Measurements from ENCODE around the gene STK11IP. TPM values are rescaled to one million over a fixed set of nuclear protein-coding genes. Genes with fewer than 3 reads are reported as not detected.

STK11IP gene
- total RNA-seq, 1 experiment from 2014 or later = 35.6 TPM

GRCh38 chr2:219593154-219593553 is 4.5 kb upstream of the STK11IP start:
- no peak for TF ChIP-seq CTCF (conservative IDR thresholded peaks at IDR 0.05; ENCODE audit: low read depth, low read length)
- no peak for TF ChIP-seq EZH2 (IDR thresholded peaks at IDR 0.05; ENCODE audit: borderline replicate concordance, low read depth, low read length, poor library complexity, severe bottlenecking)
- Histone ChIP-seq H3K4me1 (ENCODE audit: insufficient read depth, low read length, poor library complexity, severe bottlenecking) (peaks cover 23% of the 10 kb centered on the region), H3K4me3 (ENCODE audit: low read depth, low read length, poor library complexity, severe bottlenecking) (no peak overlapping the region), H3K27me3 (replicated peaks; ENCODE audit: insufficient read depth, low read depth, low read length, poor library complexity) (no peaks in the 10 kb centered on the region), H3K27ac (ENCODE audit: low read depth, low read length, poor library complexity, severe bottlenecking) (peak overlapping the region; percentile 57), H3K36me3 (ENCODE audit: insufficient read depth, low read length, poor library complexity, severe bottlenecking) (no peaks in the 10 kb centered on the region), H3K9me3 (ENCODE audit: low read depth, low read length, poor library complexity, severe bottlenecking) (no peaks in the 10 kb centered on the region)
- intact Hi-C loops (cut with micrococcal nuclease; ENCODE audit: unreplicated experiment) = no loop called here
- POLR2A ChIA-PET (ENCODE audit: low non-redundant PET) = no interaction called here
- CTCF ChIA-PET = interaction anchor here (0.5 kb wide), 1 partner anchor 33 kb away, joined by 3 read pairs; no protein-coding TSS in a partner anchor
- no TSS peak for BruUV-seq (replicated peaks)
- DNase-seq (ENCODE audit: low spot score) = no peak

GRCh38 chr2:219595256-219595655 is 2.4 kb upstream of the STK11IP start:
- peak; percentile 63 for DNase-seq (ENCODE audit: low spot score)
- ChIA-PET CTCF (no interaction called here), POLR2A (ENCODE audit: low non-redundant PET) (no interaction called here)
- Histone ChIP-seq H3K27ac (ENCODE audit: low read depth, low read length, poor library complexity, severe bottlenecking) (peak overlapping the region; percentile 68), H3K4me3 (ENCODE audit: low read depth, low read length, poor library complexity, severe bottlenecking) (no peak overlapping the region), H3K27me3 (replicated peaks; ENCODE audit: insufficient read depth, low read depth, low read length, poor library complexity) (no peaks in the 10 kb centered on the region), H3K4me1 (ENCODE audit: insufficient read depth, low read length, poor library complexity, severe bottlenecking) (peaks cover 23% of the 10 kb centered on the region), H3K9me3 (ENCODE audit: low read depth, low read length, poor library complexity, severe bottlenecking) (no peaks in the 10 kb centered on the region), H3K36me3 (ENCODE audit: insufficient read depth, low read length, poor library complexity, severe bottlenecking) (no peaks in the 10 kb centered on the region)
- intact Hi-C loops (cut with micrococcal nuclease; ENCODE audit: unreplicated experiment) = no loop called here
- TF ChIP-seq EZH2 (IDR thresholded peaks at IDR 0.05; ENCODE audit: borderline replicate concordance, low read depth, low read length, poor library complexity, severe bottlenecking) = no peak
- 0 out of 2 replicates have a peak, but pooled peaks have one; percentile 17 for TF ChIP-seq CTCF (conservative IDR thresholded peaks at IDR 0.05; ENCODE audit: low read depth, low read length)
- no TSS peak for BruUV-seq (replicated peaks)

GRCh38 chr2:219596954-219597551 is 604 bp upstream of the STK11IP start:
- ChIA-PET POLR2A (ENCODE audit: low non-redundant PET) (no interaction called here), CTCF (no interaction called here)
- intact Hi-C loops (cut with micrococcal nuclease; ENCODE audit: unreplicated experiment) = loop anchor here (1.0 kb wide), 1 partner anchor 54 kb away; the partner anchor contains the start of gene CHPF

More at GRCh38 chr2:219596954-219597551, 604 bp upstream of the STK11IP start:
- DNase-seq (ENCODE audit: low spot score) = no peak
- TSS peak; percentile 92 for BruUV-seq (replicated peaks)
- Histone ChIP-seq H3K9me3 (ENCODE audit: low read depth, low read length, poor library complexity, severe bottlenecking) (no peaks in the 10 kb centered on the region), H3K36me3 (ENCODE audit: insufficient read depth, low read length, poor library complexity, severe bottlenecking) (peaks cover 1% of the 10 kb centered on the region), H3K4me1 (ENCODE audit: insufficient read depth, low read length, poor library complexity, severe bottlenecking) (peaks cover 23% of the 10 kb centered on the region), H3K27ac (ENCODE audit: low read depth, low read length, poor library complexity, severe bottlenecking) (peak overlapping the region; percentile 92), H3K27me3 (replicated peaks; ENCODE audit: insufficient read depth, low read depth, low read length, poor library complexity) (no peaks in the 10 kb centered on the region), H3K4me3 (ENCODE audit: low read depth, low read length, poor library complexity, severe bottlenecking) (peak overlapping the region; percentile 72)
- TF ChIP-seq CTCF (conservative IDR thresholded peaks at IDR 0.05; ENCODE audit: low read depth, low read length) = no peak
- no peak for TF ChIP-seq EZH2 (IDR thresholded peaks at IDR 0.05; ENCODE audit: borderline replicate concordance, low read depth, low read length, poor library complexity, severe bottlenecking)
